IMR-90 (cell line): ENCODE measurements around the gene MAPKAPK2. TPM values are rescaled to one million over a fixed set of nuclear protein-coding genes. Genes with fewer than 3 reads are reported as not detected.

ENCODE experiments used
- ATAC-seq: fragments of 200-7000 bp; cut with Tn5 transposase; 2 replicates; pipeline ENCODE4 v1.9.1; 2020; ENCODE audit warnings: low read depth, mild to moderate bottlenecking, moderate library complexity
- BruUV-seq: library from RNA; stranded (reverse); fragments of 400-500 nt; replicated peaks from 2 replicates; lab custom pipeline; 2021; lab: Mats Ljungman, UMichigan
- CTCF ChIA-PET: fragments of 300-600 bp; formaldehyde crosslinking; extraction: SDS; loops from one replicate; lab custom pipeline; 2021; ENCODE audit warnings: antibody characterized with exemption; lab: Yijun Ruan, JAX
- POLR2A ChIA-PET: fragments of 300-600 bp; sonication (Branson Sonifier 250); formaldehyde crosslinking; loops from one replicate; lab custom pipeline; 2022; ENCODE audit warnings: antibody characterized with exemption; ENCODE audit not compliant: unreplicated experiment; lab: Charles Lee
- DNase-seq: peaks from one replicate; pipeline ENCODE4 v3.0.0; 2013
- H2AFZ ChIP-seq: replicated peaks from 2 replicates; pipeline ENCODE3; 2013; ENCODE audit warnings: low read length, mild to moderate bottlenecking; ENCODE audit not compliant: poor library complexity
- H2AK5ac ChIP-seq: 2 replicates; pipeline ENCODE4 v1.6.1; 2013; ENCODE audit warnings: low read depth, low read length, inconsistent platforms
- H2AK9ac ChIP-seq: replicated peaks from 2 replicates; pipeline ENCODE3; 2013; ENCODE audit warnings: mild to moderate bottlenecking, low read depth, low read length, moderate library complexity; ENCODE audit not compliant: poor library complexity
- H2BK120ac ChIP-seq: 2 replicates; pipeline ENCODE4 v1.6.1; 2013; ENCODE audit warnings: low read depth, low read length, inconsistent platforms
- H2BK15ac ChIP-seq: 3 replicates; pipeline ENCODE4 v1.6.1; 2013; ENCODE audit warnings: low read depth, low read length, inconsistent platforms
- H2BK20ac ChIP-seq: 2 replicates; pipeline ENCODE4 v1.6.1; 2013; ENCODE audit warnings: low read depth, mild to moderate bottlenecking, inconsistent platforms, low read length, moderate library complexity
- H2BK5ac ChIP-seq: 2 replicates; pipeline ENCODE4 v1.6.1; 2013; ENCODE audit warnings: mild to moderate bottlenecking, low read depth, low read length, inconsistent platforms; ENCODE audit not compliant: poor library complexity, severe bottlenecking
- H3K14ac ChIP-seq: replicated peaks from 2 replicates; pipeline ENCODE4 v1.6.1; 2013; ENCODE audit warnings: low read depth, low read length, inconsistent platforms
- H3K18ac ChIP-seq: 2 replicates; pipeline ENCODE4 v1.6.1; 2013; ENCODE audit warnings: low read depth, low read length, control low read depth
- H3K23ac ChIP-seq: 2 replicates; pipeline ENCODE4 v1.6.1; 2013; ENCODE audit warnings: low read depth, low read length, inconsistent platforms
- H3K27ac ChIP-seq: 2 replicates; pipeline ENCODE4 v1.5.1; 2013; ENCODE audit warnings: mild to moderate bottlenecking, control low read depth, low read length; ENCODE audit not compliant: insufficient read depth
- H3K27me3 ChIP-seq: 2 replicates; pipeline ENCODE4 v1.6.1; 2013; ENCODE audit warnings: low read length; ENCODE audit not compliant: control insufficient read depth, insufficient read depth
- H3K36me3 ChIP-seq: 2 replicates; pipeline ENCODE4 v1.6.1; 2013; ENCODE audit warnings: low read length, mixed read lengths; ENCODE audit not compliant: control insufficient read depth, insufficient read depth
- H3K4ac ChIP-seq: 2 replicates; pipeline ENCODE4 v1.6.1; 2013; ENCODE audit warnings: low read depth, low read length, inconsistent platforms
- H3K4me1 ChIP-seq: 2 replicates; pipeline ENCODE4 v1.6.1; 2013; ENCODE audit warnings: low read length, mixed read lengths; ENCODE audit not compliant: control insufficient read depth, insufficient read depth
- H3K4me2 ChIP-seq: 2 replicates; pipeline ENCODE4 v1.6.1; 2013; ENCODE audit warnings: low read depth, mild to moderate bottlenecking, control low read depth, low read length, moderate library complexity
- H3K4me3 ChIP-seq: 2 replicates; pipeline ENCODE4 v1.5.1; 2013; ENCODE audit warnings: low read depth, mild to moderate bottlenecking, control low read depth, low read length, moderate library complexity; ENCODE audit not compliant: insufficient read depth
- H3K56ac ChIP-seq: 2 replicates; pipeline ENCODE4 v1.6.1; 2013; ENCODE audit warnings: low read length, inconsistent platforms; ENCODE audit not compliant: insufficient read depth; ENCODE audit errors: extremely low read depth
- H3K79me1 ChIP-seq, 2 experiments: 2 replicates each; pipeline ENCODE4 v1.6.1; 2013; ENCODE audit warnings: low read length in 2 of 2, inconsistent platforms in 1 of 2, low read depth in 1 of 2
- H3K9ac ChIP-seq: 2 replicates; pipeline ENCODE4 v1.6.1; 2013; ENCODE audit warnings: low read depth, low read length, control low read depth
- H3K9me1 ChIP-seq: 2 replicates; pipeline ENCODE4 v1.6.1; 2013; ENCODE audit warnings: low read length, inconsistent platforms; ENCODE audit not compliant: insufficient read depth
- H3K9me3 ChIP-seq: 2 replicates; pipeline ENCODE4 v1.6.1; 2013; ENCODE audit warnings: low read length; ENCODE audit not compliant: control insufficient read depth, insufficient read depth
- H4K20me1 ChIP-seq: 2 replicates; pipeline ENCODE4 v1.6.1; 2013; ENCODE audit warnings: low read length, inconsistent platforms; ENCODE audit not compliant: insufficient read depth
- H4K5ac ChIP-seq: 2 replicates; pipeline ENCODE4 v1.6.1; 2013; ENCODE audit warnings: mild to moderate bottlenecking, low read depth, low read length, control low read depth
- H4K8ac ChIP-seq, 2 experiments: 2 replicates each; pipeline ENCODE4 v1.6.1; 2013; ENCODE audit warnings: low read depth in 2 of 2, low read length in 2 of 2, control low read depth in 1 of 2, inconsistent platforms in 1 of 2
- H4K91ac ChIP-seq: 2 replicates; pipeline ENCODE4 v1.6.1; 2013; ENCODE audit warnings: low read depth, low read length, inconsistent platforms; ENCODE audit not compliant: insufficient read depth
- BHLHE40 ChIP-seq: fragments of 150-350 bp; IDR thresholded peaks from 2 replicates; pipeline ENCODE4 v1.6.1; 2016; ENCODE audit warnings: mild to moderate bottlenecking, low read depth, low read length
- CEBPB ChIP-seq: IDR thresholded peaks from 2 replicates; pipeline ENCODE4 v1.6.1; 2012; ENCODE audit warnings: low read depth, low read length, improper control_type of control experiment
- CTCF ChIP-seq: conservative IDR thresholded peaks from 2 replicates; pipeline ENCODE4 v1.5.1; 2012; ENCODE audit warnings: mild to moderate bottlenecking, low read depth, low read length, improper control_type of control experiment
- ELK1 ChIP-seq: fragments of 150-350 bp; IDR thresholded peaks from 2 replicates; pipeline ENCODE4 v1.6.1; 2016; ENCODE audit warnings: low read depth, mild to moderate bottlenecking, low read length, moderate library complexity, borderline replicate concordance
- FOS ChIP-seq: fragments of 150-350 bp; IDR thresholded peaks from 2 replicates; pipeline ENCODE4 v1.6.1; 2016; ENCODE audit warnings: low read depth, low read length
- MAZ ChIP-seq: IDR thresholded peaks from 2 replicates; pipeline ENCODE4 v1.6.1; 2012; ENCODE audit warnings: low read depth, mild to moderate bottlenecking, low read length, improper control_type of control experiment, moderate library complexity, borderline replicate concordance
- MXI1 ChIP-seq: IDR thresholded peaks from 2 replicates; pipeline ENCODE4 v1.6.1; 2012; ENCODE audit warnings: low read depth, mild to moderate bottlenecking, low read length, moderate library complexity, borderline replicate concordance
- RCOR1 ChIP-seq: IDR thresholded peaks from 2 replicates; pipeline ENCODE4 v1.6.1; 2012; ENCODE audit warnings: mild to moderate bottlenecking, low read length, improper control_type of control experiment; ENCODE audit not compliant: insufficient replicate concordance
- SMC3 ChIP-seq: fragments of 150-350 bp; IDR thresholded peaks from 2 replicates; pipeline ENCODE4 v1.6.1; 2016; ENCODE audit warnings: low read depth, mild to moderate bottlenecking, antibody characterized with exemption, low read length, moderate library complexity
- USF2 ChIP-seq: fragments of 150-350 bp; IDR thresholded peaks from 2 replicates; pipeline ENCODE4 v1.6.1; 2017; ENCODE audit warnings: mild to moderate bottlenecking, antibody characterized with exemption, low read length, low read depth
- WGBS, 2 experiments: methylation state at CpG; one replicate each; pipeline versions ENCODE4 v1.1.5 to v1.1.7; 2013; ENCODE audit warnings: missing lambda C conversion rate in 2 of 2; ENCODE audit not compliant: insufficient read length in 1 of 2; ENCODE audit errors: extremely low coverage in 2 of 2; 5-methylcytosine and 5-hydroxymethylcytosine counted together
- dilution Hi-C: fragments of 300-500 bp; cut with HindIII; formaldehyde crosslinking; loops from one replicate; pipeline ENCODE4 v1.14.3; 2018; ENCODE audit warnings: low sequenced_read_pairs; ENCODE audit not compliant: unreplicated experiment
- in situ Hi-C: fragments of 300-500 bp; cut with MboI; formaldehyde crosslinking; loops from 3 replicates; pipeline ENCODE4 v1.14.3; 2019; ENCODE audit warnings: low sequenced_read_pairs, inconsistent platforms, mixed read lengths
- intact Hi-C: fragments of 100-400 bp; cut with micrococcal nuclease; formaldehyde crosslinking; loops from 2 replicates; pipeline ENCODE4 v1.10.0; 2022
- polyA plus RNA-seq, 3 experiments: library from polyadenylated mRNA; depleted of rRNA; stranded (reverse); fragments of >200 nt; gene quantifications; 2 replicates each; pipeline ENCODE4 v1.2.3, GENCODE V29; 2012; ENCODE audit warnings: low replicate concordance in 1 of 3
- total RNA-seq: library from RNA; depleted of rRNA; stranded (reverse); fragments of >200 nt; gene quantifications from 2 replicates; pipeline ENCODE4 v1.2.3, GENCODE V29; 2012

MAPKAPK2 gene
- total and polyA plus RNA-seq, 2 of the 4 experiments (the other 2 are of a cell fraction): 56.5 to 66.4 TPM

- Histone ChIP-seq H3K23ac (no peak overlapping the region), H2BK15ac (no peak overlapping the region), H3K9me3 (no peaks in the 10 kb centered on the region), H3K4ac (no peak overlapping the region), H3K9ac (no peak overlapping the region), H3K27me3 (no peaks in the 10 kb centered on the region), H4K20me1 (peaks cover 96% of the 10 kb centered on the region), H3K4me1 (peaks cover 27% of the 10 kb centered on the region), H2AFZ (no peak overlapping the region), H2BK5ac (no peak overlapping the region), H4K5ac (no peak overlapping the region), H3K9me1 (peaks cover 50% of the 10 kb centered on the region), H3K36me3 (no peaks in the 10 kb centered on the region), H2AK9ac (no peak overlapping the region), H3K14ac (no peak overlapping the region), H4K91ac (no peak overlapping the region), H3K79me1 (peaks cover 29 to 84% of the 10 kb centered on the region in 2 experiments), H4K8ac (no peak overlapping the region), H3K4me3 (no peak overlapping the region), H3K27ac (no peak overlapping the region), H2BK120ac (no peak overlapping the region), H2AK5ac (no peak overlapping the region), H3K4me2 (no peak overlapping the region), H2BK20ac (no peak overlapping the region), H3K18ac (no peak overlapping the region), H3K56ac (no peak overlapping the region)
- in situ Hi-C loops (no loop called here), dilution Hi-C loops (no loop called here), intact Hi-C loops (loop anchor here (2.0 kb wide), 1 partner anchor 81 kb away; the partner anchor contains the start of gene DYRK3)
- CTCF ChIA-PET: interaction anchor here (1.0 to 1.3 kb wide), 4 partner anchors 10 to 51 kb away, joined by 3 read pairs; no protein-coding TSS in a partner anchor
- POLR2A ChIA-PET: no interaction called here
- DNase-seq (no peak), ATAC-seq (no peak)
- WGBS, 2 experiments: no CpG with 5 or more reads among the region's 3 CpGs
- TF ChIP-seq CEBPB (no peak), MXI1 (no peak), MAZ (no peak), ELK1 (no peak), CTCF (no peak), RCOR1 (no peak), USF2 (no peak), BHLHE40 (no peak), FOS (no peak), SMC3 (no peak)
- no TSS peak for BruUV-seq
Observed at GRCh38 chr1:206715552-206716158, 30.9 kb downstream of the MAPKAPK2 start.
